Mesendoderm (in vitro differentiated cells): ENCODE results near the gene LRRC4C.

ENCODE experiments used
- DNase-seq: peaks from one replicate; pipeline ENCODE4 v3.0.0; 2013
- H2AK5ac ChIP-seq: 2 replicates; pipeline ENCODE4 v1.6.1; 2013; ENCODE audit warnings: low read length, inconsistent platforms
- H2BK120ac ChIP-seq: 2 replicates; pipeline ENCODE4 v1.6.1; 2013; ENCODE audit warnings: low read depth, mild to moderate bottlenecking, low read length, moderate library complexity, mixed read lengths
- H2BK15ac ChIP-seq: replicated peaks from 2 replicates; pipeline ENCODE4 v1.6.1; 2013; ENCODE audit warnings: low read depth, mild to moderate bottlenecking, moderate library complexity
- H2BK5ac ChIP-seq: 2 replicates; pipeline ENCODE4 v1.6.1; 2013; ENCODE audit warnings: low read length, inconsistent platforms
- H3K18ac ChIP-seq: 2 replicates; pipeline ENCODE4 v1.6.1; 2013; ENCODE audit warnings: mild to moderate bottlenecking, low read length, mixed read lengths
- H3K23ac ChIP-seq: one replicate; pipeline ENCODE4 v1.6.1; 2013; ENCODE audit warnings: low read length
- H3K27ac ChIP-seq: 2 replicates; pipeline ENCODE4 v1.5.1; 2013; ENCODE audit warnings: low read depth, mild to moderate bottlenecking, inconsistent platforms, low read length, moderate library complexity
- H3K27me3 ChIP-seq: 2 replicates; pipeline ENCODE4 v1.6.1; 2013; ENCODE audit warnings: low read length, control low read depth, mild to moderate bottlenecking, inconsistent platforms; ENCODE audit not compliant: insufficient read depth, poor library complexity
- H3K36me3 ChIP-seq: 2 replicates; pipeline ENCODE4 v1.6.1; 2013; ENCODE audit warnings: low read length, inconsistent platforms; ENCODE audit not compliant: control insufficient read depth, insufficient read depth
- H3K4ac ChIP-seq: one replicate; pipeline ENCODE4 v1.6.1; 2013; ENCODE audit warnings: low read depth, mild to moderate bottlenecking, low read length, moderate library complexity
- H3K4me1 ChIP-seq: 2 replicates; pipeline ENCODE4 v1.6.1; 2013; ENCODE audit warnings: low read depth, low read length, inconsistent platforms; ENCODE audit not compliant: control insufficient read depth
- H3K4me2 ChIP-seq: 2 replicates; pipeline ENCODE4 v1.6.1; 2013; ENCODE audit warnings: low read length
- H3K4me3 ChIP-seq: 2 replicates; pipeline ENCODE4 v1.5.1; 2013; ENCODE audit warnings: mild to moderate bottlenecking, low read length
- H3K56ac ChIP-seq: one replicate; pipeline ENCODE4 v1.6.1; 2013; ENCODE audit warnings: low read length
- H3K79me1 ChIP-seq: 2 replicates; pipeline ENCODE4 v1.6.1; 2013; ENCODE audit warnings: low read length, inconsistent platforms
- H3K79me2 ChIP-seq: 2 replicates; pipeline ENCODE4 v1.6.1; 2013; ENCODE audit warnings: mild to moderate bottlenecking, low read length; ENCODE audit not compliant: control insufficient read depth, insufficient read depth
- H3K9ac ChIP-seq: 2 replicates; pipeline ENCODE4 v1.6.1; 2013; ENCODE audit warnings: low read length, inconsistent platforms
- H4K5ac ChIP-seq: one replicate; pipeline ENCODE4 v1.6.1; 2013; ENCODE audit warnings: low read length
- H4K8ac ChIP-seq: one replicate; pipeline ENCODE4 v1.6.1; 2013; ENCODE audit warnings: low read depth, mild to moderate bottlenecking, control low read depth, low read length, moderate library complexity
- WGBS: extraction: QIAGEN DNeasy Blood & Tissue Kit; methylation state at CpG from one replicate; pipeline ENCODE4 v1.1.7; 2013; ENCODE audit warnings: low lambda C conversion rate, missing lambda C conversion rate; ENCODE audit not compliant: insufficient coverage; ENCODE audit errors: extremely low coverage; 5-methylcytosine and 5-hydroxymethylcytosine counted together

The LRRC4C gene

DNA sequence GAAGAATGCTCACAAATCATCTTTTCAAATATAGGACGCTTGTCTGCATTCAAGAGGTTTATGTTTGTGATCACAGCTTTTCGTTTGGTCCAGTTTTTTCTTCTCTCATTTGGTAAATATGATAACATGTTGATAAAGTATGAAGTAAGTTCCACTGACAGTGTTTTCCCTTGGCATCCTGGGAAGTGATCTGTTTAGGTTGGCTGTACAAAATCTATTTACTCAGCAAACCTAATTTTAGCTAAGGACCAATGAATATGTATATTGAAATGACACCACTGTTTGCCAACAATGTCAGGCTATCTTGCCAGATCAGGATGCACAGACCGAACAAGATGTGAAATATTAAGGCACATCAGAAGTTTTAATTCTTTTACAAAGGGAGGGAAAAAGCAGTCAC, 1230.8 kb downstream of the LRRC4C start:
- no peaks in the 10 kb centered on the region for H3K79me2 ChIP-seq
- H3K4me1 ChIP-seq: peaks cover 4% of the 10 kb centered on the region
- no peak overlapping the region for H2AK5ac ChIP-seq
- H3K27me3 ChIP-seq: no peaks in the 10 kb centered on the region
- no peak overlapping the region for H3K27ac ChIP-seq
- WGBS: no CpG with 5 or more reads among the region's 3 CpGs
- H3K4ac ChIP-seq: no peak overlapping the region
- H3K56ac ChIP-seq: no peak overlapping the region
- H3K36me3 ChIP-seq: no peaks in the 10 kb centered on the region
- no peak overlapping the region for H3K23ac ChIP-seq
- H4K8ac ChIP-seq: no peak overlapping the region
- H3K79me1 ChIP-seq: no peaks in the 10 kb centered on the region
- no peak overlapping the region for H2BK15ac ChIP-seq
- no peak for DNase-seq
- H3K18ac ChIP-seq: no peak overlapping the region
- H3K4me3 ChIP-seq: no peak overlapping the region
- no peak overlapping the region for H2BK120ac ChIP-seq
- H4K5ac ChIP-seq: no peak overlapping the region
- no peak overlapping the region for H3K4me2 ChIP-seq
- no peak overlapping the region for H3K9ac ChIP-seq
- no peak overlapping the region for H2BK5ac ChIP-seq

GRCh38 chr11:40227730-40228129, 1231.7 kb downstream of the LRRC4C start:
- Histone ChIP-seq H3K27ac (no peak overlapping the region), H3K36me3 (no peaks in the 10 kb centered on the region), H3K4me3 (no peak overlapping the region), H2AK5ac (no peak overlapping the region), H3K9ac (no peak overlapping the region), H3K79me2 (no peaks in the 10 kb centered on the region), H2BK5ac (no peak overlapping the region), H3K18ac (no peak overlapping the region), H3K4me1 (peaks cover 4% of the 10 kb centered on the region), H3K79me1 (no peaks in the 10 kb centered on the region), H2BK15ac (no peak overlapping the region), H3K4ac (no peak overlapping the region), H3K4me2 (no peak overlapping the region), H3K23ac (no peak overlapping the region), H2BK120ac (no peak overlapping the region), H3K56ac (no peak overlapping the region), H3K27me3 (no peaks in the 10 kb centered on the region), H4K5ac (no peak overlapping the region), H4K8ac (no peak overlapping the region)
- no peak for DNase-seq

DNA sequence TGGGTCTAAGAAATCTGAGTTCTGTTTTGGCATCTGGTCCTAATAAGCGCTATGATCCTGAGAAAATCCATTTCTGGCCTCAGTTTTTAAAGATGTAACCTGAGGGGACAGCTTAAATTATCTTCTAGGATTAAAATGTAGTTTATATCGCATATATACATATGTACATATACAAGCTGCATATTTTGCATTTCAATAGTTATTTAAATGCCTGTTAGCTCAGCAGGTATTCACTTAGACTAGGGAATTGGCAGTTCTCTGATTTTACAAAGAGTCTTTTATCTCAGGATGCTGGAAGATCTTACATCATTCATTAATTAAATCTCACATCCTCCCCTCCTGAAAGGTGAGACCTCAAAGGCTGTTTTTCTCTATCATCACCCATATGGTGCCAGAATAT, 1232.8 kb downstream of the LRRC4C start:
- no peak overlapping the region for H3K56ac ChIP-seq

DNA sequence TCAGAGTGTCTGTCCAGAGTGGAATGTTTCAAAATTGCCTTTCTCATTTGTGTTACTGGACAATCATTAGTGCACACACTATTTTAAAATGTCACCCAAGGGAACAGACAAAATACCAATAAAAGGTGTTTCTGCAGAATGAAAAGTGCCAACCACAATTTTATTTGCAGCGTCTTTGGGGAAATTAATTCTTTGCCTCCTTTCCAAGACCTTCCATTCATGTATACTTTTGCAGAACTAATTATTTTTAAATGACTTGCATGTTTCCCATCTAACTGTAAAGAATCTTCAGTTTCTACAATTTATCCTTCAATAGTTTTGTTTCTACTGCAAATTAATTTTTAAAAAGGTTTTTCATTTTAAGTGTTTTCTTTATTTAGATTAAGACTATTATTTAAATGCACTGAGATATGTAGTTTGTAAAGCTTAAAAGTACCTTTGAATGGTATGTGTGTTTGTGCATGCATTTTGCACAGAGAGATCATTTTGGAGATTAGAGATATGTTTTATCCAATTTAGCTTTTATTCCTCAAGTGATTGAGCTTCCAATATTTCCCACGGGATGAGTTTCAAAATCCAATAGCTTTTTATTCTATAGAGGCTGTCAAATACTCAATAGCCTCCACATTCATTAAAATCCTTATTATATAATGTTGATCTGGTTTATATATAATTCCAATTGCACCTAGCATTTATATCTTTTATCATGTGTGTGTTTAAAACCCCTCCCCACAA, 1235.7 kb downstream of the LRRC4C start:
- no peak overlapping the region for H2BK15ac ChIP-seq
- H2BK5ac ChIP-seq: no peak overlapping the region
- no peak overlapping the region for H4K5ac ChIP-seq
- no peak overlapping the region for H4K8ac ChIP-seq
- H3K79me1 ChIP-seq: no peaks in the 10 kb centered on the region
- WGBS: no CpG with 5 or more reads among the region's 2 CpGs
- H2BK120ac ChIP-seq: no peak overlapping the region
- no peak overlapping the region for H3K9ac ChIP-seq
- DNase-seq: no peak
- H3K4me1 ChIP-seq: peaks cover 4% of the 10 kb centered on the region
- no peak overlapping the region for H3K27ac ChIP-seq
- H2AK5ac ChIP-seq: no peak overlapping the region
- H3K36me3 ChIP-seq: no peaks in the 10 kb centered on the region
- H3K56ac ChIP-seq: no peak overlapping the region
- H3K27me3 ChIP-seq: no peaks in the 10 kb centered on the region
- H3K4ac ChIP-seq: no peak overlapping the region
- no peak overlapping the region for H3K23ac ChIP-seq
- H3K18ac ChIP-seq: no peak overlapping the region
- H3K4me2 ChIP-seq: no peak overlapping the region
- H3K79me2 ChIP-seq: no peaks in the 10 kb centered on the region
- no peak overlapping the region for H3K4me3 ChIP-seq

More for the DNA sequence above, 1232.8 kb downstream of the LRRC4C start:
- H2BK120ac ChIP-seq: no peak overlapping the region
- H3K4ac ChIP-seq: no peak overlapping the region
- no peak overlapping the region for H3K23ac ChIP-seq
- no peak overlapping the region for H4K8ac ChIP-seq
- no CpG with 5 or more reads among the region's 2 CpGs for WGBS
- H3K9ac ChIP-seq: no peak overlapping the region
- H2BK15ac ChIP-seq: no peak overlapping the region
- no peaks in the 10 kb centered on the region for H3K79me2 ChIP-seq
- H3K18ac ChIP-seq: no peak overlapping the region
- H3K79me1 ChIP-seq: no peaks in the 10 kb centered on the region
- H2BK5ac ChIP-seq: no peak overlapping the region
- H3K27ac ChIP-seq: no peak overlapping the region
- no peaks in the 10 kb centered on the region for H3K27me3 ChIP-seq
- H3K4me1 ChIP-seq: peaks cover 4% of the 10 kb centered on the region
- no peak overlapping the region for H3K4me3 ChIP-seq
- no peak overlapping the region for H3K4me2 ChIP-seq
- no peak for DNase-seq
- no peak overlapping the region for H2AK5ac ChIP-seq
- no peaks in the 10 kb centered on the region for H3K36me3 ChIP-seq
- H4K5ac ChIP-seq: no peak overlapping the region

DNA sequence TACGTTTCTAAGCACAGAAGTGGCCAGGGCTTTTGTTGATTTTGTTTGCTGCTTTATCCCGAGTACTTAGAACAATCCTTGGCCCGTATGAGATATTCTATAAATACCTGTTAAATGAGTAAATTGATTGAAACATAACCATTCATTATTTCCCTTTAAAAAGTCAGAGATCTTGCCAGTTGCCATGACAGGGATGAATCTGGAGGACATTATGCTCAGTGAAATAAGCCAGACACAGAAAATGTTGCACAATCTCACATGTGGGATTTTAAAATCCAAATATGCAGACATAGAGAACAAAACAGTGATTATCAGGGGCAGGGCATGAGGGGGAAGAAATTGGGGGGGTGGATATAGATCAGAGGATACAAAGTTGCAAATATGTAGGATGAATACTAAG, 1240.1 kb downstream of the LRRC4C start:
- H2AK5ac ChIP-seq: no peak overlapping the region
- H2BK5ac ChIP-seq: no peak overlapping the region
- DNase-seq: no peak
- H4K5ac ChIP-seq: no peak overlapping the region
- no peak overlapping the region for H2BK120ac ChIP-seq
- no peak overlapping the region for H3K4me3 ChIP-seq
- no peak overlapping the region for H2BK15ac ChIP-seq
- no peak overlapping the region for H3K18ac ChIP-seq
- no peaks in the 10 kb centered on the region for H3K79me2 ChIP-seq
- no peak overlapping the region for H3K23ac ChIP-seq
- no peaks in the 10 kb centered on the region for H3K79me1 ChIP-seq
- no peaks in the 10 kb centered on the region for H3K27me3 ChIP-seq
- H4K8ac ChIP-seq: no peak overlapping the region
- no CpG with 5 or more reads among the region's 3 CpGs for WGBS
- H3K9ac ChIP-seq: no peak overlapping the region
- H3K4ac ChIP-seq: no peak overlapping the region
- no peak overlapping the region for H3K27ac ChIP-seq
- H3K56ac ChIP-seq: no peak overlapping the region
- H3K4me2 ChIP-seq: no peak overlapping the region
- no peaks in the 10 kb centered on the region for H3K36me3 ChIP-seq
- no peaks in the 10 kb centered on the region for H3K4me1 ChIP-seq

- H3K4ac ChIP-seq: no peak overlapping the region
- no peak overlapping the region for H3K4me3 ChIP-seq
- H2BK120ac ChIP-seq: no peak overlapping the region
- no peak overlapping the region for H3K4me2 ChIP-seq
- H3K79me2 ChIP-seq: no peaks in the 10 kb centered on the region
- H3K18ac ChIP-seq: no peak overlapping the region
- H2BK5ac ChIP-seq: no peak overlapping the region
- no peak overlapping the region for H2BK15ac ChIP-seq
- H3K79me1 ChIP-seq: no peaks in the 10 kb centered on the region
- H3K27me3 ChIP-seq: no peaks in the 10 kb centered on the region
- no peak overlapping the region for H3K27ac ChIP-seq
- no peak overlapping the region for H3K9ac ChIP-seq
- H4K5ac ChIP-seq: no peak overlapping the region
- H4K8ac ChIP-seq: no peak overlapping the region
- no peak overlapping the region for H3K56ac ChIP-seq
- no peaks in the 10 kb centered on the region for H3K4me1 ChIP-seq
- DNase-seq: no peak
- H2AK5ac ChIP-seq: no peak overlapping the region
- H3K36me3 ChIP-seq: no peaks in the 10 kb centered on the region
- no peak overlapping the region for H3K23ac ChIP-seq
- WGBS: no CpG with 5 or more reads among the region's 2 CpGs
Measured at GRCh38 chr11:40215556-40215955, 1243.9 kb downstream of the LRRC4C start.
